HAP-1 (cell line): Measurements from ENCODE around the gene HNRNPA1.
"Not testable (repeated sequence)": the region's sequence is repeated elsewhere in the genome, so short reads cannot be mapped to it uniquely, and the experiment has no call there.

ENCODE experiments used
- DNase-seq, 2 experiments: peaks; one replicate each; pipeline ENCODE4 v3.0.0-alpha.2; 2016 to 2020; ENCODE audit warnings: low spot score in 2 of 2
- H3K27me3 ChIP-seq: fragments of 250-450 bp; sonication (Bioruptor Pico); 2 replicates; pipeline ENCODE4 v1.5.1; 2020; ENCODE audit warnings: low read depth, mild to moderate bottlenecking, moderate library complexity
- H3K36me3 ChIP-seq: fragments of 250-450 bp; sonication (Bioruptor Pico); replicated peaks from 2 replicates; pipeline ENCODE4 v1.5.1; 2020; ENCODE audit warnings: mild to moderate bottlenecking
- H3K4me1 ChIP-seq: fragments of 250-450 bp; sonication (Bioruptor Pico); 2 replicates; pipeline ENCODE4 v1.5.1; 2020; ENCODE audit warnings: mild to moderate bottlenecking
- H3K4me3 ChIP-seq: fragments of 250-450 bp; sonication (Bioruptor Pico); 2 replicates; pipeline ENCODE4 v1.5.1; 2020; ENCODE audit warnings: mild to moderate bottlenecking, moderate library complexity
- H3K9me3 ChIP-seq: fragments of 250-450 bp; sonication (Bioruptor Pico); 2 replicates; pipeline ENCODE4 v1.5.1; 2020; ENCODE audit warnings: mild to moderate bottlenecking, moderate library complexity
- in situ Hi-C: fragments of 300-500 bp; cut with MboI; formaldehyde crosslinking; loops from 3 replicates; pipeline ENCODE4 v1.14.3; 2020; ENCODE audit warnings: low sequenced_read_pairs, inconsistent platforms, mixed read lengths

Gene HNRNPA1

DNA sequence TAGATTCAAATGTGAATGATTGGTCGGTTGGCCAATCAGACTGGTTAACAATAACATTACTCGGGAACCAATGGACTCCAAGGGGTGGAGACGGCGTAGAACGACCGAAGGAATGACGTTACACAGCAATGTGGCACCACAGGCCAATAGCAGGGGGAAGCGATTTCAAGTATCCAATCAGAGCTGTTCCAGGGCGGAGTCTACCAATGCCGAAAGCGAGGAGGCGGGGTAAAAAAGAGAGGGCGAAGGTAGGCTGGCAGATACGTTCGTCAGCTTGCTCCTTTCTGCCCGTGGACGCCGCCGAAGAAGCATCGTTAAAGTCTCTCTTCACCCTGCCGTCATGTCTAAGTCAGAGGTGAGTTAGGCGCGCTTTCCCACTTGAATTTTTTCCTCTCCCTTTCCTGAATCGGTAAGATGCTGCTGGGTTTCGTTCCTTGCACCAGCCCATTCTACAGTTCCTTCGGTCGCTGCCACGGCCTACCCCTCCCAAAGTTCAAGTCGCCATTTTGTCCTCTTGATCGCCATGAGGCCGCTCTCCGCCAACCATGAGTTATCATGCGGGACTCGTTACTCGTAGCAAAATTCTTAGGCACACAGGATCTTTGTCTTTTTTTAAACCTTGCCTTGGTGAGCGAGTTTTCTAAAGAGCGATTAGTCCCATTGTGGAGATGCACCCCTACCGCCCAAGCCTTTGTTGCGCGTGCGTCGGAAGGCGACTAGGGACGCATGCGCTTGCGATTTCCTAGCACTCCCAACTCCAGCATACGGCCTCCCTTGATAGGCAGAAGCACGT, at the start of gene HNRNPA1:
HNRNPA1 (plus strand) TSS at position 259 of the 793 bp plus-strand sequence; CDS start at position 341, 82 bp downstream.
- peaks cover 29% of the 10 kb centered on the region for H3K4me1 ChIP-seq
- H3K9me3 ChIP-seq: no peaks in the 10 kb centered on the region
- H3K4me3 ChIP-seq: peak within 1 kb of the TSS; percentile 82
- no peaks in the 10 kb centered on the region for H3K27me3 ChIP-seq
- DNase-seq: peak; percentile 98 to 99
- in situ Hi-C loops: loop anchor here (25.0 kb wide), 1 partner anchor 1832 kb away; the partner anchor contains the start of genes PA2G4, RPL41 and ZC3H10
- H3K36me3 ChIP-seq: peaks cover 64% of the 10 kb centered on the region

DNA sequence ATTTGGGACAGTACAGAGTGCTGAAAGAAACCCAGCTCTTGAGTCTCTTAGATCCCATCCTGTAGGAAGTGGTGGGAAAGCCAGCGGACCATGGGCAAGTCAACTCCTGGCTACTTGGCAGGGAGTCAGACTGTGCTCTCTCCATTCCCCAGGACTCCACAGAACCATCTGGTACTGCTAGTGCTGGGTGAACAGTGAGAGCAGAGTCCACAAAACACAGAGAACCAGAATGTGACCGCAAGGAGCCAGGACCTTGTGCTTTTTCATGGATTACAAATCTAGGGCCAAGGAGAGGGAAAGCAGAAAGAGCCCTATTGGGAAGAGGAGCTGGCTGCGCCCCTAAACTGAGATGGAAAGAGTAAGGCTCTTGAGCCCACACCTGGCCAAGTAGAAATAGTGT, 49.3 kb upstream of the HNRNPA1 start:
- in situ Hi-C loops, H3K36me3 ChIP-seq, DNase-seq: not testable (repeated sequence)

GRCh38 chr12:54232790-54233189, 47.7 kb upstream of the HNRNPA1 start:
- Histone ChIP-seq H3K9me3 (no peaks in the 10 kb centered on the region), H3K36me3 (peaks cover 7% of the 10 kb centered on the region; the same call in 1 of the 2 replicates), H3K4me1 (no peaks in the 10 kb centered on the region), H3K4me3 (no peak overlapping the region), H3K27me3 (no peaks in the 10 kb centered on the region)
- no peak for DNase-seq
- in situ Hi-C loops: no loop called here

More for the DNA sequence above, 49.3 kb upstream of the HNRNPA1 start:
- not testable (repeated sequence) for H3K9me3 ChIP-seq, H3K27me3 ChIP-seq, H3K4me3 ChIP-seq, H3K4me1 ChIP-seq

GRCh38 chr12:54238531-54238930, 42.0 kb upstream of the HNRNPA1 start:
- peaks cover 3% of the 10 kb centered on the region for H3K4me1 ChIP-seq
- H3K9me3 ChIP-seq: no peaks in the 10 kb centered on the region
- DNase-seq: no peak
- no peaks in the 10 kb centered on the region for H3K27me3 ChIP-seq
- in situ Hi-C loops: no loop called here
- H3K4me3 ChIP-seq: no peak overlapping the region
- H3K36me3 ChIP-seq: peaks cover 52% of the 10 kb centered on the region

DNA sequence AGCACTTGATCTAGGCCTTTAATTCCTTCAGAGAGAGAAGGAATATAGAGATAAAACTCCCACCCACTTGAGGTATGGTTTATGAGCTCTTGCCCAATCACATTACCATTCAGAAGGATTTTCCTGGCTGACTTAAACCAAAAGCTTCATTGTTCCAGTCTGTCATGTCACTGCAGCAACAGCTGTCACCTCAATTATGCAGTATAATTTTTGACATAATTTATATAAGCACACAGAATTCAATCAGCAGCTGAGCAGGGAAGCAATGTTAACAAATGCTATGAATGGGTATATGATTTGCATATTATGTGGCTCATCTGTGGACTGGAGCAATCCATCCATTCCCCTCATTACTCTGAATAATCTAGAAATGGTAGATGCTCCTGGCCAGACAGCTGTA, 40.9 kb upstream of the HNRNPA1 start:
- DNase-seq: peak in 1 of 2 experiments; percentile 37
- peaks cover 3% of the 10 kb centered on the region for H3K4me1 ChIP-seq
- H3K9me3 ChIP-seq: no peaks in the 10 kb centered on the region
- in situ Hi-C loops: no loop called here
- H3K36me3 ChIP-seq: peaks cover 54% of the 10 kb centered on the region
- no peaks in the 10 kb centered on the region for H3K27me3 ChIP-seq
- no peak overlapping the region for H3K4me3 ChIP-seq

DNA sequence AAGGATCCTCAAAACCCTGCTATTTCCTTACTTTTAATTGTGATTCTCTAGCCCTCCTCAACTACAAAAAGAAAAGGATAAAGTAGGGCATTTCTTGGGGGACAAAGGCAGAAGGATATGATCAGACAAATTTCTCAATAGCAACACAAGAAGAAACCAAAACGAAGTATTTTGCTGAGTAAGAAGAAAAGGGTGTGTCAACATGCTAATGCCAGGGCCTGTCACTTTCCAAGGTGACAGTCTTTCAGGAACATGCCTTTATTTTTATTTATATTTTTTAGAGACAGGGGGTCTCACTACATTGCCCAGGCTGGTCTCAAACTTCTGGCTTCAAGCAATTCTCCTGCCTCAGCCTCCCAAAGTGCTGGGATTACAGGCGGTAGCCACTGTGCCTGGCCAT, 40.4 kb upstream of the HNRNPA1 start:
- no peak overlapping the region for H3K4me3 ChIP-seq
- in situ Hi-C loops: no loop called here
- DNase-seq: no peak
- no peaks in the 10 kb centered on the region for H3K27me3 ChIP-seq
- peaks cover 3% of the 10 kb centered on the region for H3K4me1 ChIP-seq
- H3K36me3 ChIP-seq: peaks cover 56% of the 10 kb centered on the region
- no peaks in the 10 kb centered on the region for H3K9me3 ChIP-seq

GRCh38 chr12:54240971-54241588, 39.4 kb upstream of the HNRNPA1 start:
- H3K27me3 ChIP-seq: no peaks in the 10 kb centered on the region
- H3K4me1 ChIP-seq: peaks cover 3% of the 10 kb centered on the region
- no peak overlapping the region for H3K4me3 ChIP-seq
- H3K9me3 ChIP-seq: no peaks in the 10 kb centered on the region
- no peak for DNase-seq
- H3K36me3 ChIP-seq: peaks cover 65% of the 10 kb centered on the region
- in situ Hi-C loops: no loop called here

DNA sequence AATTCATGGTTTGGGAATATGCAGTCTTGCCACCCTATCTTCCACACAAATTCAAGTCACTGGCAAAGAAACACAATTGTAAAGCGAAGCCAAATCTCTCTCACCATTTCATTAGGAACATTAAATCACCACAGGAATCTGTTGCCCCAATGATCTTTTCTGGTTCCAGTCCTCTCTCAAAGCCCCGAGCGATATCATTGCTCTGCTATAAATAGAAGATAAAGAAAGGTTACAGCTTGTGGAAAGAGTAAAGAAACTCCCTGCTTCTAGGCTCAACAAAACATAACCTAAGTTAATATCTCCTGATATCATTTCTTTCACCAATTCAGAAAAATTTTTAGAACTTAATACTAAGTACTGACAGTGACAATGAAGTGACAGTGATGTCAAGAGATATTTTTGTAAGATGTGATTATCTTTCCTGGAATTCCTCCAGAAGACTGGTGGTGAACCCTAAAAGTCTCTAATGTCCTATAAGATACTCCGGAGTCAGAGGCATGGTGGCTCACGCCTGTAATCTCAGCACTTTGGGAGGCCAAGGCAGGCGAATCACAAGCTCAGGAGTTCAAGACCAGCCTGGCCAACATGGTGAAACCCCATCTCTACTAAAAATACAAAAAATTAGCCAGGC, 34.4 kb upstream of the HNRNPA1 start:
- Histone ChIP-seq H3K4me1 (no peaks in the 10 kb centered on the region), H3K27me3 (no peaks in the 10 kb centered on the region), H3K4me3 (no peak overlapping the region), H3K9me3 (no peaks in the 10 kb centered on the region), H3K36me3 (peaks cover 58% of the 10 kb centered on the region)
- in situ Hi-C loops: no loop called here
- no peak for DNase-seq

GRCh38 chr12:54249489-54249888, 31.0 kb upstream of the HNRNPA1 start:
- DNase-seq: no peak
- H3K36me3 ChIP-seq: peaks cover 48% of the 10 kb centered on the region
- in situ Hi-C loops: no loop called here

GRCh38 chr12:54251667-54252284, 28.8 kb upstream of the HNRNPA1 start:
- in situ Hi-C loops: no loop called here
- H3K4me3 ChIP-seq: no peak overlapping the region
- peak; percentile 40 to 64 for DNase-seq
- H3K27me3 ChIP-seq: no peaks in the 10 kb centered on the region
- H3K9me3 ChIP-seq: no peaks in the 10 kb centered on the region
- H3K36me3 ChIP-seq: peaks cover 54% of the 10 kb centered on the region
- H3K4me1 ChIP-seq: no peaks in the 10 kb centered on the region

More at GRCh38 chr12:54249489-54249888, 31.0 kb upstream of the HNRNPA1 start:
- no peaks in the 10 kb centered on the region for H3K4me1 ChIP-seq
- H3K4me3 ChIP-seq: no peak overlapping the region
- H3K9me3 ChIP-seq: no peaks in the 10 kb centered on the region
- H3K27me3 ChIP-seq: no peaks in the 10 kb centered on the region

GRCh38 chr12:54253240-54253639, 27.3 kb upstream of the HNRNPA1 start:
- Histone ChIP-seq H3K9me3 (no peaks in the 10 kb centered on the region), H3K4me3 (no peak overlapping the region), H3K36me3 (peaks cover 64% of the 10 kb centered on the region), H3K27me3 (no peaks in the 10 kb centered on the region), H3K4me1 (peaks cover under 1% of the 10 kb centered on the region; the same call in 1 of the 2 replicates)
- in situ Hi-C loops: no loop called here
- DNase-seq: no peak

DNA sequence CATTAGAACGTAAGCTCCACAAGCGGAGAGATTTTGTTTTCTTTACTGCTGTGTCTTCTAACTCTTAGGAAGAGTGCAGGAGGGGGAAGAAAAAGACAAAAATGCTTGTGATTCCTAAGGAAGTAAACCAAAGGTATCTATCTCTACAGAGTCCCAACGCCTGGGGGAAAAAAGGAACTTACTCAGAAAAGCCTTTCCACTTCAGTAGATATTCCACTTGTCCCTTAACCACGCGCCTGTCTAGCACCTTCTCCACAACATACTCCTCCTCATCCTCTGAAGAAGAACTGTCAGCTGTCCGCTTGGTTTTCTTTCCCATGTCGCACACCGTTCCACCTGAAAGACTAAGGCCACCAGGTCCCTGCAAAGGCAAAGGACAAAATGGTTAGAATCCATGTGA, 23.2 kb upstream of the HNRNPA1 start:
- Histone ChIP-seq H3K36me3 (peaks cover 42% of the 10 kb centered on the region), H3K4me1 (peaks cover 32% of the 10 kb centered on the region), H3K27me3 (no peaks in the 10 kb centered on the region), H3K9me3 (no peaks in the 10 kb centered on the region), H3K4me3 (no peak overlapping the region)
- in situ Hi-C loops: no loop called here
- no peak for DNase-seq

- Histone ChIP-seq H3K4me3 (peak overlapping the region; percentile 19; the same call in 1 of the 2 replicates), H3K4me1 (peaks cover 41% of the 10 kb centered on the region), H3K9me3 (no peaks in the 10 kb centered on the region), H3K27me3 (no peaks in the 10 kb centered on the region), H3K36me3 (peaks cover 39% of the 10 kb centered on the region)
- no peak for DNase-seq
- in situ Hi-C loops: no loop called here
Measured at GRCh38 chr12:54258201-54258681, 22.3 kb upstream of the HNRNPA1 start.
